GM20431 (cell line): ENCODE data around the gene PIGQ.

Source experiments
- in situ Hi-C: fragments of 300-500 bp; cut with MseI, MboI; formaldehyde crosslinking; loops from one replicate; pipeline ENCODE4 v1.15.0; 2020; ENCODE audit warnings: low sequenced_read_pairs; ENCODE audit not compliant: unreplicated experiment

Gene PIGQ

DNA sequence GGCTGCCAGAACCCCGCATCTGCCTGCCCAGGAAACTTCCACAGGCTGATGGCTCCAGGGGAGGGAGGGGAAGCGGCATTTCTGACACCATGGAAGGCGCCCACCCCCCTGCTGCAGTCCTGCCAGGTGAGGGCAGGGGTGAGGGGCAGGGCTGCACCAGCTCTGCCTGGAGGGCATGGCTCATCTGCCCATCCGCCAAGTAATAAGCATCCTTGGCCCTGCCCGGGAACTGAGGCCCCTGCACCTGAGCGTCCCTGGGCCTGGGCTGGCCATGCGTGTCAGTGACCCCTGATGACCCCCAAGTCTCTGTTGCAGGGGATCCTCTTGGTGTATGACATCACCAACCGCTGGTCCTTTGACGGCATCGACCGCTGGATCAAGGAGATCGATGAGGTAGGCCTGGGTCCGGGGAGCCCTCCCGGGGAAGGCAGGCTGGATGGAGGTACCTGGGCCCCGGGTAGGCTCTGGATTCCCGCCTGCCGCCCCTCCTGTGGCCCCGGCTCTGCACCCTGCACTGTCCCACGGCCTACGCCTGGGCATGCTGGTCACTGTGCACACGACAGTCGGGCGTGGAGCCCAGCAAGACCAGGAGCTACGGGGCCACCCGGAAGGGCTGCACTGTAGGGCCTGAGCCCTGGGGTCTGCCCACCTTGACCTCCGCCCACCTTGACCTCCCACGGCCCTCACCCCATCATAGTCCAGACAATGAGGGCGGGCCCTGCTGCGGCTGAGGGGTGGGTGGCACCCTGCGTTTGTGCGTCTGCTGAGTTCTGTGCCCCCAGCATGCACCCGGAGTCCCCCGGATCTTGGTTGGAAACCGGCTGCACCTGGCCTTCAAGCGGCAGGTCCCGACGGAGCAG is 55.6 kb downstream of the PIGQ start:
- in situ Hi-C loops = no loop called here

DNA sequence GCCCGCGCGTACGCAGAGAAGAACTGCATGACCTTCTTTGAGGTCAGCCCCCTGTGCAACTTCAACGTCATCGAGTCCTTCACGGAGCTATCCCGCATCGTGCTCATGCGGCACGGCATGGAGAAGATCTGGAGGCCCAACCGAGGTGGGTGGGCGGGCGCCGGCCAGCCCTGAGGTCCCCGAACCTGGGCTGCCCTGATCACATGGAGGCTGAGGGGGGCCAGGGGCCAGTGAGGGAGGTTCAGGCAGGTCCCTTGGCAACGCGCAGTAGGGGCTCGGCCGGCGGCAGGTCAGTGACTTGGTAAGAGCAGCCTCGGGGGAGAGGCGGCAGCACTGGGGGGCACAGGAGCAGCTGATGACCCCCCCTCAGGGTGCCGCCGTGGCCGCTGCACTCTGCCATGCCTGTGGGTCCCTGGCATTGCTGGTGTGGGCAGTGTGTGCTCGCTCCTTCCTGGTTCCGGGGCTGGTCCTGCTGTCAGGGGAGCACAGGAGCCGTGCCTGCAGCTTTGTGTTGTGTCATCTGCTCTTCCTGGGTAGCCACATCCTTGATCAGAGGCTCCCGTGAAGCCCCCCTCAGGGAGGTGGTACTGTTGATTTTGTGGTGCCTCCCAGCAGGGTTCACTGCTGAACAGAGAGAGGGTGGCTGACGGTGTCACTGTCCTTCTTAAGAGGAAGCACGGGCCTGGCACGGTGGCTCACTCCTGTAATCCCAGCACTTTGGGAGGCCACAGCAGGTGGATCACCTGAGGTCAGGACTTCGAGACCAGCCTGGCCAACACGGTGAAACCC is 56.4 kb downstream of the PIGQ start:
- in situ Hi-C loops = no loop called here

DNA sequence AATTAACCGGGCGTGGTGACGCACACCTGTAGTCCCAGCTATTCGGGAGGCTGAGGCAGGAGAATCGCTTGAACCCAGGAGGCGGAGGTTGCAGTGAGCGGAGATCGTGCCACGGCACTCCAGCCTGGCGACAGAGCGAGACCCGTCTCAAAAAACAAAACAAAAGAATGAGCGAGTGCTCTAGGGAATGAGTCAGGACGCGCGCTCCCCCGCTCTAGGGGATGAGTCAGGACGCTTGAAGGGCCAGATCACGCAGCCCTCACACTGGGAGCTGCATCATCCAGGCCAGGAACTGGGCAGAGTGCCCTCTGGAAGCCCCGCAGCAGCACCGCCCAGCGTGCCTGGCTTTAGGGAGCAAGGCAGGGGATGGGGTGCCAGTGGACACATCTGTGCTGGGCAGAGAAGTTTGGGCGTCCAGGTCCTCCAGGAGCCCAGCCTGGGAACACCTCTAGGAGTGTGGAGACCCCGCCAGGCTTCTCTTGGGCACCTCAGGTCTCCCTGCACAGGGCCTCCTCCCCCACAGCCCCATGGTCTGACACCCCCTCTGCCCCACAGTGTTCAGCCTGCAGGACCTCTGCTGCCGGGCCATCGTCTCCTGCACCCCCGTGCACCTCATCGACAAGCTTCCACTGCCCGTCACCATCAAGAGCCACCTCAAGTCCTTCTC is 57.2 kb downstream of the PIGQ start:
- in situ Hi-C loops = no loop called here

- in situ Hi-C loops = no loop called here
Observed at GRCh38 chr16:627454-628239, 57.9 kb downstream of the PIGQ start.

GRCh38 chr16:628321-629061 is 58.7 kb downstream of the PIGQ start:
- in situ Hi-C loops = no loop called here

- in situ Hi-C loops = no loop called here
Observed at GRCh38 chr16:629185-629832, 59.5 kb downstream of the PIGQ start.

GRCh38 chr16:629833-630248 is 60.1 kb downstream of the PIGQ start:
- in situ Hi-C loops = no loop called here

- in situ Hi-C loops = no loop called here
Observed at GRCh38 chr16:630249-630814, 60.6 kb downstream of the PIGQ start.

DNA sequence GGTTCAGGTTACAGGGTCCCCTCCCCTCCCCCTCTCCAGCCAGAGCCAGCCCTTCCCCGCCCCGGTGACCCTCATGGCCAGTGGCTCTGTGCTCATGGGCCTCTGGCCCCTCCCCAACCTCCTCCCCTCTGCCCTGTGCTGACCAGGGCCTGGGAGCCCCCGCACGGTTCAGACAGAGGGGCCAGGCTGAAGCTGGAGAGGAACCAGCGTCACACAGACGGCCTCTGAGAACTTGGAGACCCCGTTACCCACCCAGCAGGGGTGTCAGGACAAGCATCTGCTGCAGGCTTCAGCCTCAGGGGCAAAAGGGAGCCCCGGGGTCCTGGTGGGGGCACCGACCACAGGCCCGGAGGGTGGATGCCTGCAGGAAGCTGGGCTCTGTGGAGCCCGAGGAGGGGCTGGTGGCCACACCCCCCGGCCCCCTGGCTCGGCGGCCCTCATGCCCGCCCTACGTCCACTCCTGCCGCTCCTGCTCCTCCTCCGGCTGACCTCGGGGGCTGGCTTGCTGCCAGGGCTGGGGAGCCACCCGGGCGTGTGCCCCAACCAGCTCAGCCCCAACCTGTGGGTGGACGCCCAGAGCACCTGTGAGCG is 61.1 kb downstream of the PIGQ start, which contains the start of gene WFIKKN1:
WFIKKN1 (plus strand) TSS at position 171 of the 591 bp plus-strand sequence; CDS start at position 440, 269 bp downstream.
- in situ Hi-C loops = no loop called here

DNA sequence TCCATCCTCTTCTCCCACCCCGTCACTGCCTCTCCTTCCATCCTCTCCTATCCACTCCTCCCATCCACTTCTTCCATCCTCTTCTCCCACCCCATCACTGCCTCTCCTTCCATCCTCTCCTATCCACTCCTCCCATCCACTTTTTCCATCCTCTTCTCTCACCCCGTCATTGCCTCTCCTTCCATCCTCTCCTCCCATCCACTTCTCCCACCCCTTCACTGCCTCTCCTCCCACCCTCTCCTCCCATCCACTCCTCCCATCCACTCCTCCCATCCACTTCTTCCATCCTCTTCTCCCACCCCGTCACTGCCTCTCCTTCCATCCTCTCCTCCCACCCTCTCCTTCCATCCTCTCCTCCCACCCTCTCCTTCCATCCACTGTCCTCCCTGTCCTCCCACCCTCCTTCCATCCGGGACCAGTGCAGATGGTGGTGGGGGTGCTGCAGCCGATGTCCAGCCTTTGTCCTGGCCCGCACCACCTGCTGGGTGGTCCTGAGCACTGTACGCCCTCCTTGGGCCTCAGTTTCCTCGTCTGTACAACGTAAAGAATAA is 62.1 kb downstream of the PIGQ start:
- in situ Hi-C loops = no loop called here

DNA sequence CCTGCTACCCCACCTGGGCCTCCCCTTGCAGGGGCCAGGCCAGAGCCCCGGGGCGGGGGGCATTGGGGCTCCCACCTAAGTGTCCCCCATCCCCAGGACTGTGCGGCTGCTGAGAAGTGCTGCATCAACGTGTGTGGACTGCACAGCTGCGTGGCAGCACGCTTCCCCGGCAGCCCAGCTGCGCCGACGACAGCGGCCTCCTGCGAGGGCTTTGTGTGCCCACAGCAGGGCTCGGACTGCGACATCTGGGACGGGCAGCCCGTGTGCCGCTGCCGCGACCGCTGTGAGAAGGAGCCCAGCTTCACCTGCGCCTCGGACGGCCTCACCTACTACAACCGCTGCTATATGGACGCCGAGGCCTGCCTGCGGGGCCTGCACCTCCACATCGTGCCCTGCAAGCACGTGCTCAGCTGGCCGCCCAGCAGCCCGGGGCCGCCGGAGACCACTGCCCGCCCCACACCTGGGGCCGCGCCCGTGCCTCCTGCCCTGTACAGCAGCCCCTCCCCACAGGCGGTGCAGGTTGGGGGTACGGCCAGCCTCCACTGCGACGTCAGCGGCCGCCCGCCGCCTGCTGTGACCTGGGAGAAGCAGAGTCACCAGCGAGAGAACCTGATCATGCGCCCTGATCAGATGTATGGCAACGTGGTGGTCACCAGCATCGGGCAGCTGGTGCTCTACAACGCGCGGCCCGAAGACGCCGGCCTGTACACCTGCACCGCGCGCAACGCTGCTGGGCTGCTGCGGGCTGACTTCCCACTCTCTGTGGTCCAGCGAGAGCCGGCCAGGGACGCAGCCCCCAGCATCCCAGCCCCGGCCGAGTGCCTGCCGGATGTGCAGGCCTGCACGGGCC is 62.9 kb downstream of the PIGQ start:
- in situ Hi-C loops = no loop called here

DNA sequence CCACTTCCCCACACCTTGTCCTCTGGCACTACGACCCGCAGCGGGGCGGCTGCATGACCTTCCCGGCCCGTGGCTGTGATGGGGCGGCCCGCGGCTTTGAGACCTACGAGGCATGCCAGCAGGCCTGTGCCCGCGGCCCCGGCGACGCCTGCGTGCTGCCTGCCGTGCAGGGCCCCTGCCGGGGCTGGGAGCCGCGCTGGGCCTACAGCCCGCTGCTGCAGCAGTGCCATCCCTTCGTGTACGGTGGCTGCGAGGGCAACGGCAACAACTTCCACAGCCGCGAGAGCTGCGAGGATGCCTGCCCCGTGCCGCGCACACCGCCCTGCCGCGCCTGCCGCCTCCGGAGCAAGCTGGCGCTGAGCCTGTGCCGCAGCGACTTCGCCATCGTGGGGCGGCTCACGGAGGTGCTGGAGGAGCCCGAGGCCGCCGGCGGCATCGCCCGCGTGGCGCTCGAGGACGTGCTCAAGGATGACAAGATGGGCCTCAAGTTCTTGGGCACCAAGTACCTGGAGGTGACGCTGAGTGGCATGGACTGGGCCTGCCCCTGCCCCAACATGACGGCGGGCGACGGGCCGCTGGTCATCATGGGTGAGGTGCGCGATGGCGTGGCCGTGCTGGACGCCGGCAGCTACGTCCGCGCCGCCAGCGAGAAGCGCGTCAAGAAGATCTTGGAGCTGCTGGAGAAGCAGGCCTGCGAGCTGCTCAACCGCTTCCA is 63.7 kb downstream of the PIGQ start:
- in situ Hi-C loops = no loop called here
